HepG2 (cell line): ENCODE results near the gene SYNE3. TPM values are rescaled to one million over a fixed set of nuclear protein-coding genes. Genes with fewer than 3 reads are reported as not detected.

Experiments
- ASH2L ChIP-seq: fragments of 300-600, 200-600 bp; sonication (generic); IDR thresholded peaks from 2 replicates; pipeline ENCODE4 v1.7.0; 2017; ENCODE audit warnings: low read depth, mild to moderate bottlenecking, moderate library complexity, mixed read lengths, low read length; ENCODE audit not compliant: insufficient read length
- ETV6 ChIP-seq: sonication (generic); formaldehyde crosslinking; conservative IDR thresholded peaks from 2 replicates; pipeline ENCODE4 v1.4.0; 2020; ENCODE audit warnings: missing genetic modification reagents
- GATA4 ChIP-seq: sonication (generic); IDR thresholded peaks from 2 replicates; pipeline ENCODE4 v1.6.1; 2016; ENCODE audit warnings: antibody characterized with exemption, low read depth, borderline replicate concordance
- KLF13 ChIP-seq: sonication (generic); formaldehyde crosslinking; IDR thresholded peaks from 2 replicates; pipeline ENCODE4 v1.4.0; 2020; ENCODE audit warnings: mild to moderate bottlenecking, missing genetic modification reagents
- KLF6 ChIP-seq: IDR thresholded peaks from 2 replicates; pipeline ENCODE4 v1.8.0; 2016; ENCODE audit warnings: missing biosample characterization, missing genetic modification reagents
- NFKBIZ ChIP-seq: IDR thresholded peaks from 2 replicates; pipeline ENCODE4 v1.6.1; 2018; ENCODE audit warnings: missing genetic modification reagents, missing compliant biosample characterization
- PRPF4 ChIP-seq: fragments of 200-400 bp; formaldehyde crosslinking; IDR thresholded peaks from 2 replicates; pipeline ENCODE4 v1.6.1; 2016; ENCODE audit warnings: low read length, low read depth; ENCODE audit not compliant: poor library complexity, severe bottlenecking
- RFXANK ChIP-seq: IDR thresholded peaks from 2 replicates; pipeline ENCODE4 v1.6.1; 2016
- SALL2 ChIP-seq: sonication (generic); formaldehyde crosslinking; IDR thresholded peaks from 2 replicates; pipeline ENCODE4 v1.8.1; 2023; ENCODE audit warnings: mild to moderate bottlenecking, missing genetic modification reagents, inconsistent platforms
- SMAD3 ChIP-seq: sonication (generic); formaldehyde crosslinking; IDR thresholded peaks from 2 replicates; pipeline ENCODE4 v1.4.0; 2020; ENCODE audit warnings: missing genetic modification reagents
- ZFP37 ChIP-seq: sonication (generic); formaldehyde crosslinking; IDR thresholded peaks from 2 replicates; pipeline ENCODE4 v1.4.0; 2020; ENCODE audit warnings: missing genetic modification reagents, borderline replicate concordance
- ZNF260 ChIP-seq: sonication (generic); formaldehyde crosslinking; IDR thresholded peaks from 2 replicates; pipeline ENCODE4 v1.4.0; 2020; ENCODE audit warnings: missing genetic modification reagents, low read depth, mild to moderate bottlenecking, borderline replicate concordance
- ZNF331 ChIP-seq: sonication (generic); formaldehyde crosslinking; IDR thresholded peaks from 2 replicates; pipeline ENCODE4 v1.4.0; 2020; ENCODE audit warnings: missing genetic modification reagents
- ZNF468 ChIP-seq: sonication (generic); formaldehyde crosslinking; IDR thresholded peaks from 2 replicates; pipeline ENCODE4 v1.8.0; 2022; ENCODE audit warnings: mild to moderate bottlenecking, moderate library complexity, missing genetic modification reagents
- ZNF564 ChIP-seq: sonication (generic); formaldehyde crosslinking; IDR thresholded peaks from 2 replicates; pipeline ENCODE4 v1.8.1; 2023; ENCODE audit warnings: mild to moderate bottlenecking, missing genetic modification reagents
- ZNF724P ChIP-seq: sonication (generic); formaldehyde crosslinking; IDR thresholded peaks from 2 replicates; pipeline ENCODE4 v1.8.0; 2022; ENCODE audit warnings: missing genetic modification reagents, borderline replicate concordance
- polyA plus RNA-seq, 8 experiments: library from polyadenylated mRNA; depleted of rRNA in 3 of 8; stranded (reverse) in 7 of 8; unstranded in 1 of 8; fragments of >200 nt; fragmentation: Illumina TruSeq in 4 of 8; extraction: Trizol in 4 of 8; gene quantifications; 2 replicates each; pipeline versions ENCODE4 v1.2.1 to v1.2.3, GENCODE V29; 2011 to 2016; ENCODE audit warnings: low read depth in 4 of 8, missing spikeins in 1 of 8, mixed read lengths in 1 of 8; ENCODE audit not compliant: insufficient read depth in 1 of 8
- total RNA-seq, 5 experiments: library from RNA; depleted of rRNA; stranded (reverse); fragments of >200 nt; fragmentation: Illumina TruSeq; extraction: Trizol; gene quantifications; 2 replicates each; pipeline ENCODE4 v1.2.3, GENCODE V29; 2016; ENCODE audit warnings: low read depth in 1 of 5
- TF ChIP-seq, protein P1 (sequence below): sonication (generic); formaldehyde crosslinking; IDR thresholded peaks from 2 replicates; pipeline ENCODE4 v1.4.0; 2020; ENCODE audit warnings: missing genetic modification reagents, borderline replicate concordance
- TF ChIP-seq, protein P2 (sequence below): sonication (generic); formaldehyde crosslinking; IDR thresholded peaks from 2 replicates; pipeline ENCODE4 v1.5.0; 2020; ENCODE audit warnings: missing genetic modification reagents
- TF ChIP-seq, protein P3 (sequence below): sonication (generic); formaldehyde crosslinking; IDR thresholded peaks from 2 replicates; pipeline ENCODE4 v1.4.0; 2020; ENCODE audit warnings: missing genetic modification reagents

SYNE3 gene
- total and polyA plus RNA-seq, 2 of the 13 experiments (the other 11 are each of a cell fraction or from before 2014, with no cell fraction given): 7.8 to 8.0 TPM

DNA sequence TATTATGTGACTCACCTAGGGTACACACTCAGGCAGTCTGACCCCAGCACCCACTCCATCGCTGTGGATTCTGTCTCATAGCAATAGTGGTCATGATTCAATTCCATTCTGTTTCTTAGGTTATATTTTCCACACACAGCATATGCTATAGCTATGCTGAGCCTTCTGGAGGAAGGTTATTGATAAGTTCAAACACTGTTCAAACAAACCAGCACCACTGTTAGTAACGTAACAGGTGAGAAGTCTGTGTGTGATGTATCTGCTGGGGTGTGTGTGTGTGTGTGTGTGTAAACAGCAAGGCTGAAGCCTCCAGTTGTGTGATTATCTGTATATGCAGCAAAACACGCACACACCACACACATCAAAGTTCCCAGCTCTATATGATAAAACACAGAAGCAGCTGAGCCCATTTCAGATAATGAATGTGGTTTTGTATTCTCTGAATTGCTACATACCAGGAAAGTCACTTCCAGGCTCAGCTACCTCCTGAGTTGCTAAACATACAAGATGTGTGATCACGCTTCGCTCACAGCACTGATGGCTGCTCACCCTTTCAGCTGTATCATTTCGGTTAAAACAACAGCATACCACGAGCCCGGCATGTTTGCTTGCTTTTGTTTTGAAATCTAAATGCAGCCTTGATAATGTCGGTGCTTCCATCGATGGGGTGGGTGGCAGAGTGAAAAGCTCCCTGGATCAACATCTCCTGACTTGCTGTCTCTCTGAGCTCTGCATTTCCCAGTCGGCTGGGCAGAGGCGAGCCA lies 6.8 kb upstream of the SYNE3 start (continued):
- TF ChIP-seq SMAD3 (peak; percentile 55; the same call in 1 of the 2 replicates), GATA4 (peak; percentile 73; the same call in 1 of the 2 replicates), ASH2L (peak; percentile 56), ZNF331 (peak; percentile 67; the same call in 1 of the 2 replicates), ZNF564 (CRISPR knock-in tag) (peak; percentile 49; the same call in 1 of the 2 replicates), ZNF724P (CRISPR knock-in tag) (no peak), SALL2 (CRISPR knock-in tag) (no peak), ZNF260 (CRISPR knock-in tag) (no peak), RFXANK (CRISPR knock-in tag) (no peak), ZFP37 (CRISPR knock-in tag) (peak; percentile 75; the same call in 1 of the 2 replicates), PRPF4 (no peak), ZNF468 (no peak), KLF6 (CRISPR knock-in tag) (peak; percentile 66; the same call in 1 of the 2 replicates), NFKBIZ (CRISPR knock-in tag) (no peak), ETV6 (CRISPR knock-in tag) (no peak), KLF13 (no peak)
- TF ChIP-seq, protein P1, sequence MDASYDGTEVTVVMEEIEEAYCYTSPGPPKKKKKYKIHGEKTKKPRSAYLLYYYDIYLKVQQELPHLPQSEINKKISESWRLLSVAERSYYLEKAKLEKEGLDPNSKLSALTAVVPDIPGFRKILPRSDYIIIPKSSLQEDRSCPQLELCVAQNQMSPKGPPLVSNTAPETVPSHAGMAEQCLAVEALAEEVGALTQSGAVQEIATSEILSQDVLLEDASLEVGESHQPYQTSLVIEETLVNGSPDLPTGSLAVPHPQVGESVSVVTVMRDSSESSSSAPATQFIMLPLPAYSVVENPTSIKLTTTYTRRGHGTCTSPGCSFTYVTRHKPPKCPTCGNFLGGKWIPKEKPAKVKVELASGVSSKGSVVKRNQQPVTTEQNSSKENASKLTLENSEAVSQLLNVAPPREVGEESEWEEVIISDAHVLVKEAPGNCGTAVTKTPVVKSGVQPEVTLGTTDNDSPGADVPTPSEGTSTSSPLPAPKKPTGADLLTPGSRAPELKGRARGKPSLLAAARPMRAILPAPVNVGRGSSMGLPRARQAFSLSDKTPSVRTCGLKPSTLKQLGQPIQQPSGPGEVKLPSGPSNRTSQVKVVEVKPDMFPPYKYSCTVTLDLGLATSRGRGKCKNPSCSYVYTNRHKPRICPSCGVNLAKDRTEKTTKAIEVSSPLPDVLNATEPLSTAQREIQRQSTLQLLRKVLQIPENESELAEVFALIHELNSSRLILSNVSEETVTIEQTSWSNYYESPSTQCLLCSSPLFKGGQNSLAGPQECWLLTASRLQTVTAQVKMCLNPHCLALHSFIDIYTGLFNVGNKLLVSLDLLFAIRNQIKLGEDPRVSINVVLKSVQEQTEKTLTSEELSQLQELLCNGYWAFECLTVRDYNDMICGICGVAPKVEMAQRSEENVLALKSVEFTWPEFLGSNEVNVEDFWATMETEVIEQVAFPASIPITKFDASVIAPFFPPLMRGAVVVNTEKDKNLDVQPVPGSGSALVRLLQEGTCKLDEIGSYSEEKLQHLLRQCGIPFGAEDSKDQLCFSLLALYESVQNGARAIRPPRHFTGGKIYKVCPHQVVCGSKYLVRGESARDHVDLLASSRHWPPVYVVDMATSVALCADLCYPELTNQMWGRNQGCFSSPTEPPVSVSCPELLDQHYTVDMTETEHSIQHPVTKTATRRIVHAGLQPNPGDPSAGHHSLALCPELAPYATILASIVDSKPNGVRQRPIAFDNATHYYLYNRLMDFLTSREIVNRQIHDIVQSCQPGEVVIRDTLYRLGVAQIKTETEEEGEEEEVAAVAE (CRISPR knock-in tag): no peak
- TF ChIP-seq, protein P2, sequence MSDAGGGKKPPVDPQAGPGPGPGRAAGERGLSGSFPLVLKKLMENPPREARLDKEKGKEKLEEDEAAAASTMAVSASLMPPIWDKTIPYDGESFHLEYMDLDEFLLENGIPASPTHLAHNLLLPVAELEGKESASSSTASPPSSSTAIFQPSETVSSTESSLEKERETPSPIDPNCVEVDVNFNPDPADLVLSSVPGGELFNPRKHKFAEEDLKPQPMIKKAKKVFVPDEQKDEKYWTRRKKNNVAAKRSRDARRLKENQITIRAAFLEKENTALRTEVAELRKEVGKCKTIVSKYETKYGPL (CRISPR knock-in tag): 0 out of 2 replicates have a peak, but pooled peaks have one; percentile 38
- TF ChIP-seq, protein P3, sequence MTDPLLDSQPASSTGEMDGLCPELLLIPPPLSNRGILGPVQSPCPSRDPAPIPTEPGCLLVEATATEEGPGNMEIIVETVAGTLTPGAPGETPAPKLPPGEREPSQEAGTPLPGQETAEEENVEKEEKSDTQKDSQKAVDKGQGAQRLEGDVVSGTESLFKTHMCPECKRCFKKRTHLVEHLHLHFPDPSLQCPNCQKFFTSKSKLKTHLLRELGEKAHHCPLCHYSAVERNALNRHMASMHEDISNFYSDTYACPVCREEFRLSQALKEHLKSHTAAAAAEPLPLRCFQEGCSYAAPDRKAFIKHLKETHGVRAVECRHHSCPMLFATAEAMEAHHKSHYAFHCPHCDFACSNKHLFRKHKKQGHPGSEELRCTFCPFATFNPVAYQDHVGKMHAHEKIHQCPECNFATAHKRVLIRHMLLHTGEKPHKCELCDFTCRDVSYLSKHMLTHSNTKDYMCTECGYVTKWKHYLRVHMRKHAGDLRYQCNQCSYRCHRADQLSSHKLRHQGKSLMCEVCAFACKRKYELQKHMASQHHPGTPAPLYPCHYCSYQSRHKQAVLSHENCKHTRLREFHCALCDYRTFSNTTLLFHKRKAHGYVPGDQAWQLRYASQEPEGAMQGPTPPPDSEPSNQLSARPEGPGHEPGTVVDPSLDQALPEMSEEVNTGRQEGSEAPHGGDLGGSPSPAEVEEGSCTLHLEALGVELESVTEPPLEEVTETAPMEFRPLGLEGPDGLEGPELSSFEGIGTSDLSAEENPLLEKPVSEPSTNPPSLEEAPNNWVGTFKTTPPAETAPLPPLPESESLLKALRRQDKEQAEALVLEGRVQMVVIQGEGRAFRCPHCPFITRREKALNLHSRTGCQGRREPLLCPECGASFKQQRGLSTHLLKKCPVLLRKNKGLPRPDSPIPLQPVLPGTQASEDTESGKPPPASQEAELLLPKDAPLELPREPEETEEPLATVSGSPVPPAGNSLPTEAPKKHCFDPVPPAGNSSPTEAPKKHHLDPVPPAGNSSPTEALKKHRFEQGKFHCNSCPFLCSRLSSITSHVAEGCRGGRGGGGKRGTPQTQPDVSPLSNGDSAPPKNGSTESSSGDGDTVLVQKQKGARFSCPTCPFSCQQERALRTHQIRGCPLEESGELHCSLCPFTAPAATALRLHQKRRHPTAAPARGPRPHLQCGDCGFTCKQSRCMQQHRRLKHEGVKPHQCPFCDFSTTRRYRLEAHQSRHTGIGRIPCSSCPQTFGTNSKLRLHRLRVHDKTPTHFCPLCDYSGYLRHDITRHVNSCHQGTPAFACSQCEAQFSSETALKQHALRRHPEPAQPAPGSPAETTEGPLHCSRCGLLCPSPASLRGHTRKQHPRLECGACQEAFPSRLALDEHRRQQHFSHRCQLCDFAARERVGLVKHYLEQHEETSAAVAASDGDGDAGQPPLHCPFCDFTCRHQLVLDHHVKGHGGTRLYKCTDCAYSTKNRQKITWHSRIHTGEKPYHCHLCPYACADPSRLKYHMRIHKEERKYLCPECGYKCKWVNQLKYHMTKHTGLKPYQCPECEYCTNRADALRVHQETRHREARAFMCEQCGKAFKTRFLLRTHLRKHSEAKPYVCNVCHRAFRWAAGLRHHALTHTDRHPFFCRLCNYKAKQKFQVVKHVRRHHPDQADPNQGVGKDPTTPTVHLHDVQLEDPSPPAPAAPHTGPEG (CRISPR knock-in tag): peak; percentile 14; the same call in 1 of the 2 replicates
